NOMO-1 (cell line): ENCODE measurements around the gene LEF1.

Experiments used
- DNase-seq, 2 experiments: peaks; one replicate each; lab custom pipeline; 2025; ENCODE audit not compliant: unreplicated experiment in 2 of 2; lab: John Stamatoyannopoulos, UW

LEF1 gene

GRCh38 chr4:108168671-108169523 is at the start of gene LEF1:
Gene LEF1 (minus strand): TSS chr4:108168932. CDS start chr4:108167767, 1,165 bp downstream.
- no peak for DNase-seq

- DNase-seq, result no peak
Measured at GRCh38 chr4:108216510-108216909, 47.8 kb upstream of the LEF1 start.

- no peak for DNase-seq
Measured at GRCh38 chr4:108215055-108215454, 46.3 kb upstream of the LEF1 start.

GRCh38 chr4:108213723-108214122 is 45.0 kb upstream of the LEF1 start:
- DNase-seq, result no peak

GRCh38 chr4:108213308-108213707 is 44.6 kb upstream of the LEF1 start:
- DNase-seq, result no peak

- DNase-seq, result no peak
Measured at GRCh38 chr4:108210989-108211835, 42.5 kb upstream of the LEF1 start.

GRCh38 chr4:108209489-108209888 is 40.8 kb upstream of the LEF1 start:
- peak in 1 of 2 experiments; percentile 1 for DNase-seq

GRCh38 chr4:108205859-108206258 is 37.1 kb upstream of the LEF1 start:
- no peak for DNase-seq

- no peak for DNase-seq
Measured at GRCh38 chr4:108204518-108204917, 35.8 kb upstream of the LEF1 start.

- no peak for DNase-seq
Measured at GRCh38 chr4:108203377-108203776, 34.6 kb upstream of the LEF1 start.

GRCh38 chr4:108201774-108202173 is 33.0 kb upstream of the LEF1 start:
- no peak for DNase-seq

GRCh38 chr4:108199881-108200280 is 31.1 kb upstream of the LEF1 start:
- no peak for DNase-seq

- no peak for DNase-seq
Measured at GRCh38 chr4:108193886-108194672, 25.3 kb upstream of the LEF1 start.

GRCh38 chr4:108192935-108193334 is 24.2 kb upstream of the LEF1 start:
- DNase-seq, result no peak

GRCh38 chr4:108192056-108192455 is 23.3 kb upstream of the LEF1 start:
- no peak for DNase-seq

- no peak for DNase-seq
Measured at GRCh38 chr4:108191269-108191914, 22.7 kb upstream of the LEF1 start.

- no peak for DNase-seq
Measured at GRCh38 chr4:108188770-108189169, 20.0 kb upstream of the LEF1 start.

GRCh38 chr4:108185252-108185651 is 16.5 kb upstream of the LEF1 start:
- DNase-seq, result no peak

GRCh38 chr4:108184453-108185049 is 15.8 kb upstream of the LEF1 start:
- DNase-seq, result no peak

GRCh38 chr4:108181704-108182103 is 13.0 kb upstream of the LEF1 start:
- DNase-seq, result no peak
